ENCODE measurements around the gene PIGK.
A peak's percentile ranks its signal among the peaks of the same experiment; 100 is the strongest.

Gene PIGK

GRCh38 chr1:77089756-77090155 lies 129.5 kb downstream of the PIGK start:
- DNase-seq, result no peak

DNA sequence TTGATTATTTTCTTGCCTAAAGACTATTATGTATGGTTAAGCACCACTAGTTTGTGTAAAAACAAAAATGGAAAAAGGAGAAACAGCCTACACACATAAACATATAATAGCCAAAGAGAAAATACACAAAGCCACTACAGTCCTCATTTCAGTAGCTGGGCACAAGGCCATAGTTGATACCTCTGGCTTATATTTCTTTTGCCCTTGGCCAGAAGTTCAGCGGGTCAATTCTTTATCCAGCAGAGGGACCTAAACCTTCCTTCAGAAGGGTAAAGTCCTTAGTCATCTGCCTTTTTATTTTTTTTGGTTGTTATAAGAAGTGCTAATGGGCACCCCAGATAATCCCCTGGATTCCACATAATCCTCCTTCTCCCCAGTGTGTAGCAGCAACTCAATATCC lies 134.1 kb downstream of the PIGK start:
- no peak for DNase-seq

- DNase-seq, result no peak
These were observed 134.8 kb downstream of the PIGK start for GRCh38 chr1:77084457-77084856.

GRCh38 chr1:77081834-77082233 lies 137.4 kb downstream of the PIGK start:
- no peak for DNase-seq

DNA sequence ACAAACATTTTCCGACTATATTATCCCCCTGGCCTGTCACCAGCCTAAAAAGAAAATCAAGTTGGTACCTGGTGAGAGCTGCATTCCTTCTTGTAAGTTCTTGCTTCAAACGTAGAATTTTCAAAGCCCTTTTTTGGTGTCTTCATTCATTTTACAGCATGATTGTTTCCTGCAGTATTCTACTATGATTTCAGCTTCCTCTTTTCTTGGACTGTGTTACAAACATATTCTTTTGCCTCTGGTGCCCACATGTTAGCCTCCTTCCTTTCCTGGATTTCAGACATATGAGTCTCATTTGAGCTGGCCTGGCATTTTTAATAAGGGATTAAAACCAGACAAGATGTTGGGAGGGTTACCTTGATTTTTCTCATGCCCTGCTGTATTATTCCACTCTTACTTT lies 142.5 kb downstream of the PIGK start:
- no peak for DNase-seq

- DNase-seq, result no peak
These were observed 151.2 kb downstream of the PIGK start for GRCh38 chr1:77068013-77068412.

- no peak for DNase-seq
These were observed 153.4 kb downstream of the PIGK start for GRCh38 chr1:77065693-77066342.

DNA sequence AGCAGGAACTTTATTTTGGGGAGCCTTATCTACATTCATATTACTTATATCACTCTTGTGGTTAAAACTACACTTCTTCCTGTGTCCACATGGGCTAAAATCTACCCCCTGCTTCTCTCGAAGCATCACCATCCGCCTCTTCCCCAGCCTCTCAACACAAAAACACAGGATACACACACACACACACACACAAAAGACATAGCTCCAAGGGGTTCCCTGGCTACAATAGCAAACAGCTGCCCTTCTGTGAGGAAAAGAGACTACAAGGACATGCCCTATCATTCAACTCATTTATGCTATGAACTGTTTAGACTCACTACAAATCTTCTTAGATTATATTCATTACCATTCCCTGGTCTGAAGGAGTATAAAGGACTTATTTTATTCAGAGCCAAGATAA lies 155.0 kb downstream of the PIGK start:
- DNase-seq, result no peak

DNA sequence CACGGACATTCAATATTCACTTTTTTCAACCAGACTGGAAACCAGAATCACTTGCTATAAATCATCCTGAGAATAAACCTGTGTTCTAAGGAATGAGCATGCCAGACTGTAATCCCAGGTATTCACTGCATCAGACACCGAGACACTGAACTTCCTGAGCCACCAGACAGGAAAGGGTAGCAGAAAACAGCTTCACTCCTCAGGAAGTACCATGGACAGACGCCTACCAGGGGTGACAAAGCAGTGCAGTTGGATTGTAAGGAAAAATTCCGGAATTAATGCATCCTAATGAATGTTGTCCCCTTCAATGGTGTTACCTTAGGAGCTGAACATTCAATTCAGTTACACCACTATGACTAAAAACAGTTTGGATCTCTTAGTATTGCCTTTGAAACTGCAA lies 156.1 kb downstream of the PIGK start:
- DNase-seq, result peak; percentile 15

GRCh38 chr1:77061162-77061561 lies 158.1 kb downstream of the PIGK start:
- DNase-seq, result no peak

- DNase-seq, result no peak
These were observed 159.2 kb downstream of the PIGK start for GRCh38 chr1:77060000-77060399.

- DNase-seq, result no peak
These were observed 161.1 kb downstream of the PIGK start for GRCh38 chr1:77057994-77058585.

GRCh38 chr1:77056525-77056924 lies 162.7 kb downstream of the PIGK start:
- DNase-seq, result no peak

GRCh38 chr1:77051425-77051824 lies 167.8 kb downstream of the PIGK start:
- DNase-seq, result no peak

- DNase-seq, result no peak
These were observed 170.6 kb downstream of the PIGK start for GRCh38 chr1:77048615-77049005.

DNA sequence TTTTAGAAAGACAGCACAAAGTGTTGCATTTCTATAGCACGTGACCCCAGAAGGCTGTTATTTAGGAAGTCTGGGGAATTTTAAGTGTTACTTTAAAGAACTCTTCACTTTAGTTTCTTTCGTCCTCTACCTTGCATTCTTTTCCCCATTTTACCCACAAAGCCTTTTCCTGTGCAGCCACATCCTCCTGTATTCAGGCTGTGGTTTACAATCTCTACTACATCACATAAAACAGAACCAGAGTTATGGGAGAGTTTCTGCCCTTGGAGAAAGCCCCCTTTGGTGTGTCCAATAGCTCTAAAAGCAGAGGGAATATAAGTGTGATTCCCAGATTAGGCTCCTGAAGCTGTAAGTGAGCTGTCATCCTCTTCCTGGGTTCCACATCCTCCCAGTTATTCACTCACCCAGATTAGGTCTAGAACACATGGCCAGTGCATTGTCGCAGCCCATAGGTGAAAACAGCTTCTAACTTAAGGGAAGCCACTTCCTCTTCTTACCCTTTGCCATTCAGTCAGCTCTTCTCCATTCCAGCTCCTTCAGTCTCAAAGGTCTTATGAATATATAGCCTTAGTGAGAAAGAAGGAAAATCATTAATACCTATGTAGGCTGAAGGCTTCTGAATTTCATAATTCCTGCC lies 171.1 kb downstream of the PIGK start:
- DNase-seq, result no peak

DNA sequence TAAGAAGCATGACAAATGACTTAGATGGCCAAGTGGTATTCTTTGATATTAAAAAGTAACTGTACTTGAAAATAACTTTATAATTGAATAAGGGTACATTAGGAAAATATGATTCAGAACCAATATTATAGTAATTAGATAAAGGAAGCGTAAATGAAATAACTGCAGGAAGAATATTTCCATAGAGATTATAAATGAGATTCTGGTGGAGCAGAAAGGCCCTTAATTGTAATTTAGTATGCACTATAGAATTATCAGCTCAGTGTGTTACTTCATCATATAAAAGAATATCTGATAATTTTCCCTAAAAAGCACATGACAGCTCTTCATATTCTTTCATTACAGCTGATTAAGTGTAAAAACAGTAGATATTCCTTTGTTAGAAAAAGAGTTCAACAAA lies 171.7 kb downstream of the PIGK start:
- DNase-seq, result no peak

GRCh38 chr1:77044133-77044849 lies 174.9 kb downstream of the PIGK start:
- DNase-seq, result peak; percentile 37

- no peak for DNase-seq
These were observed 178.4 kb downstream of the PIGK start for GRCh38 chr1:77040826-77041225.

DNA sequence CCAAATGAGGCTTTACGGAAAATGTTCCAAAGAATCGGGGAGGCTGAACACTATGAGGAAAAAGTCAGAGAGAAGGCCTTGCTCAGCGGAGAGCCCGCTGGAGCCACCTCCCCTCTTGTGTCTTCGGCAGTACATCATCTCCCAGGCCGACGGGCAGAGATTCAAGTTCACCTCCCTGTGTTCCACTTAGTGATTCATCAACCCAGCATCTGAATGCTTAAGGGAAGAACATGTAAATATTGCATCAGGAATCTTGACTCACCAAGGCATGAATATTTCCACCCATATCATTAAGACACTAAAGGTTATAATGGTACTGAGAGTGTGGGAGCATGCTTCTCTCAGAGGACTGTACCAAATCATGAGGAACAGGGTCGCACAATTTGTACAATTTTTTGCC lies 179.5 kb downstream of the PIGK start:
- DNase-seq, result peak; percentile 99

- DNase-seq, result no peak
These were observed 180.1 kb downstream of the PIGK start for GRCh38 chr1:77039111-77039510.
